Fibroblast of skin of left biceps (primary cell): ENCODE measurements around the gene KCMF1.

Experiments
- DNase-seq, 2 experiments: peaks; one replicate each; pipeline ENCODE4 v3.0.0-alpha.2; 2013; ENCODE audit warnings: low read depth in 2 of 2

Gene KCMF1

DNA sequence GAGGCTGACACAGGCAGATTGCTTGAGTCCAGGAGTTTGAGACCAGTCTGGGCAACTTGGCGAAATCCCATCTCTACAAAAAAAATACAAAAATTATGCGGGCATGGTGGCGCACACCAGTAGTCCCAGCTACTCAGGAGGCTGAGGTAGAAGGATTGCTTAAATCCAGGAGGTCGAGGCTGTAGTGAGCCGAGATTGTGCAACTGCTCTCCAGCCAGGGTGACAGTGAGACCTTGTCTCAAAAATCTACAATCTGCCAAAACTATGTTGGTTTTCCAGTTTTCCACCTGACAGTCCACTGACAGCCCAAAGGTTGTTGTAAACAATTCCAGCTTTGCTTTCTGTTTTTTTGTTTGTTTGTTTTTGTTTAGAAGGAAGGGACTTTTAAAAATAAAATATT lies 51.3 kb downstream of the KCMF1 start:
- no peak for DNase-seq

DNA sequence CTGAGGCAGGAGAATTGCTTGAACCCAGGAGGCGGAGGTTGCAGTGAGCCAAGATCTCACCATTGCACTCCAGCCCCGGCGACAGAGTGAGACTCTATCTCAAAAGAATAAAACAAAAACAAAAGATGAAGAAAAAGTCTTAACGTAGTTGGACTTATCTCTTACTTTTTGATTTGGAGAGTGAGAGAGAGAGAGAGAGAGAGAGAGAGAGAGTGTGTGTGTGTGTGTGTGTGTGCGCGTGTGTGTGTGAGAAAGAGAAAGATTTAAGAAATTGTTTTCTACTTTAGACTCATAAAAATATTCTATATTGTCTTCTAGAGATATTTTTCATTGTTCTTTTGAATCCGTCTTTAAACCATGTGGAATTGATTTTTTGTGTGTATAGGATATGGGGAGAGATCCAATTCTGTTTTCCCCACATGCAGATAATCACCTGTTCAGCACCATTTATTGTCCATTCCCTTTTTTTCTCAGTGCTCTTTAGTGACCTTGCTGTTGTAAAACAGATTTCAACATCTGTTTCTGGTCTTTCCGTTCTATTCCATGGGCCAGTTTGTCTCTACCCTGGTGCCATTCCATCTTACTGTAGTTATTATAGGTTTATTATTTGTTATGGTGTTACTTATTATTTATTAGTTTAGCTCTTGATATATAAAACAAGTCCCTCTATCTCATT lies 53.5 kb downstream of the KCMF1 start:
- DNase-seq = no peak

DNA sequence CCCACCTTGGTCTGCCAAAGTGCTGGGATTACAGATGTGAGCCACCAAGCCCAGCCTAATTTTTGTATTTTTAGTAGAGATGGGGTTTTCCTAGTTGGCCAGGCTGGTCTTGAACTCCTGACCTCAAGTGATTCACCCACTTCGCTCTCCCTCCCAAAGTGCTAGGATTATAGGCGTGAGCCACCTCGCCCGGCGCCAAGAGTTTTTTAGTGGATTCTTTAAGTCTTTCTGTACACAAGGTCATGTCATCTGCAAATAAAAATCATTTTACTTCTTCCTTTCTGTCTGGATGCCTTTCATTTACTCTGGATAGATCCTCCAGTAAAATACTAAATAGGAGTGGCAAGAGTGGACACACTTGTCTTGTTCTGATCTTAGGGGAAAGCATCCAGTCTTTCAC lies 61.7 kb downstream of the KCMF1 start:
- no peak for DNase-seq

DNA sequence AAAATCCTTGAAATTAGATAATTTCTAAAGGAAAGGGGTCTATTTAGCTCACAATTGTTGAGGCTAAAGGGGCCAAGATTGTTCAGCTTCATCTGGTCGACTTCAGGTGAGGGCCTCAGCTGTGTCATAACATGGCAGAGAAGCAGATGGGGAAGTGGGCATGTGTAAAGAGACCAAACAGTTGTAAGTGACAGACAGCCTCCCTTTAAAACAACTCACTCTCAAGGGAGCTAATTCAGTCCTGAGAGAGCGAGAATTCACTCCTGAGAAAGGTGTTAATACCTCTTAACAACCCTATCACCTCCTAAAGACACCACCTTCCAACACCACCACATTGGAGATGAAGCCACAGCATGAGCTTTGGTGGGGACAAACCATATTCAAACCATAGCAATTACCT lies 62.4 kb downstream of the KCMF1 start:
- DNase-seq = no peak

DNA sequence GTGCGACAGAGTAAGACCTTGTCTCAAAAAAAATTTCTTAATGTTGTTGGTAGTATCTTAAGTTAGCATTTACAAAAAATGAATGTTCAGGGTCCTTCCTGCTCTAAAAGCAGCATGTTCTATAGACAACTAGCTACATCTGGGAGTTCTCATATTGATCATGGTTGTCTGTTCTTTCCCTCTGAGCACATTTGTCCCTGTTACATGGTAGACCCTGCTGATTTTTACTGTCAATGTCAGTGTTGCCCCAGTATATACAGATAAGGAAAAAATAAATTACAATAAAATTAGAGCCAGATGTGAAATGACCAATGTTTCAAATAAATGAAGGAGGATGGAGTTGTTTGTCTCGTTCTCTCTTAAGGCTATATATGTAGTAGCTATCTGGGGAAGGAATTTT lies 63.2 kb downstream of the KCMF1 start:
- no peak for DNase-seq

DNA sequence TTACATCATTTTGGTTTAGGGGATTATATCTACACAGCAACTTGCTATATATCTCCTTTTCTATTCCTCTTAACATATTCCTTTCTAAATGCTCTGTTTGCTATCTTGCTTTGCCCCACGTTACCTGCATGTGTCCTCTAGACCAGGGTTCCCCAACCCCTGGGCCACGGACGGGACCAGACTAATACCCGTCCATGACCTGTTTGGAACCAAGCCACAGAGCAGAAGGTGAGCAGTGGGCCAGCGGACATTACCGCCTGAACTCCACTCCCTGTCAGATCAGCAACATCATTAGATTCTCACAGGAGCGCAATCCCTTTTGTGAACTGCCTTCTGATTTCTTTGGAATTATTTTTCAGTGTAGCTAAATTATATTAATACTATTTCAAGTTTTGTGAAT lies 66.7 kb downstream of the KCMF1 start:
- no peak for DNase-seq

DNA sequence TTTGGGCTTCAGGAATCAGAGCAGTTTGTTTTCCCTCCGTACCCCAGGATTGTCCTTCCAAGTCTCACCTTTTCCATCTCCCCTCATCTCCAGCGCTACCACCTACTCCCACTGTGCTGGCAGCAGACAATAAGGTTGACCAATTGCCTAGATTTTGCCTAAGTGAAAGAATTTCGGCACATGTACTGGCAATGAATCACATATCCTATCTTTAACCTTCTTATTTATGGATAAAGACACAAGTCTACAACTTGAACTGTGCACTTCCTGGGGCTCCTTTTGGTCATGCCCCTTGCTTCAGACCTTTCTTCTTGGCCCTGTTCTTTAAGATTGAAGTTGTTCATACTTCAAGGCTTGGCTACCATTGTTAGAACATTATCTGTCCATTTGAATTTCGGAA lies 71.4 kb downstream of the KCMF1 start:
- no peak for DNase-seq

DNA sequence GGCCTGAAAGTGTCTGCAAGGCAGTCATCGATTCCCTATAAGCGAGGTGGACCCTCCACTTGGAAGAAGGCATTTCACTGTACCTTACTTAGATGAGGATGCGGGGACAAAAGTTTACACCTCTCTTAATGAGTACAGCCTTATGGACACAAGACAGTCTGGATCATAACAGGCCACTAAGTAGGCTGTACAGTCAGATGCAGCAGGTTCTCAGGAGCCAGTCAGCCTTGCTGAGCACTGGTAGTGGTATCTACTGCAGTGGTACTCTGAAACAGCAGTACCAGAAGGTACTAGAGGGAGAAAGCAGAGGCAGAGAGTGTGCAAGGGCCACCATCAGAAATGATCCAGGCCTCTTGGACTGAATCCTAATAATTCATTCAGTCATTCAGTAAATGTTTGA lies 77.6 kb downstream of the KCMF1 start:
- DNase-seq = no peak

DNA sequence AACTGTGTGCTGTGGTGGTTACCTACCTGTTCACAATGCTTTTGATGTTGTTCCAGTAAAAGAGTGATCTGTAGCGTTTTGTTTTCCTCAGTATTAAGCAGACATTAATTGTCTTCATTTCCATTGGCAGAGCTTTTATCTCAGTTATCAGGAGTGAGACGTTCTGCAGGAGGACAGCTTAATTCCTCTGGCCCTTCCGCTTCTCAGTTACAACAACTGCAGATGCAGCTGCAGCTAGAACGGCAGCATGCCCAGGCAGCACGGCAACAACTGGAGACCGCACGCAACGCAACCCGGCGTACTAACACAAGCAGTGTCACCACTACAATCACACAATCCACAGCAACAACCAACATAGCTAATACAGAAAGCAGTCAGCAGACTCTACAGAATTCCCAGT lies 78.3 kb downstream of the KCMF1 start:
- DNase-seq = no peak

DNA sequence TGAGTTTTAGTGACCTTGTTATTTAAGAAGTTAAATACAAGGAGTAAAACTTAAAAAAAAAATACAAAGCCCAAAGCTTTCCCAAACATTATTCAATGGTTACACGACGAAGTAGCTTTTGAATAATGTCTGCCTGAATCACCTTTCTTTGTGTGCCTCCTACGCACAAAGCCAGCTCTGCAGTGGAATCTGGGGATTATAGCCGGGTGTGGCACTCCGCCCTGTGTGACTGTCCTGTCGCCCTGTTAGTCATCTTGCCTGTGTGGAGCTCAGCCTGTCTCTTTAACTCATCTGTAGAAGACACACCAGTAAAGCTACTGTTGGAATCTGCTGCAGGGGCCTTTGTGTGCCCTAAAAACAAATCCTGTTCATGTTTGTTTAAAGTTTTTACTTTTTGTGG lies 82.8 kb downstream of the KCMF1 start:
- no peak for DNase-seq

DNA sequence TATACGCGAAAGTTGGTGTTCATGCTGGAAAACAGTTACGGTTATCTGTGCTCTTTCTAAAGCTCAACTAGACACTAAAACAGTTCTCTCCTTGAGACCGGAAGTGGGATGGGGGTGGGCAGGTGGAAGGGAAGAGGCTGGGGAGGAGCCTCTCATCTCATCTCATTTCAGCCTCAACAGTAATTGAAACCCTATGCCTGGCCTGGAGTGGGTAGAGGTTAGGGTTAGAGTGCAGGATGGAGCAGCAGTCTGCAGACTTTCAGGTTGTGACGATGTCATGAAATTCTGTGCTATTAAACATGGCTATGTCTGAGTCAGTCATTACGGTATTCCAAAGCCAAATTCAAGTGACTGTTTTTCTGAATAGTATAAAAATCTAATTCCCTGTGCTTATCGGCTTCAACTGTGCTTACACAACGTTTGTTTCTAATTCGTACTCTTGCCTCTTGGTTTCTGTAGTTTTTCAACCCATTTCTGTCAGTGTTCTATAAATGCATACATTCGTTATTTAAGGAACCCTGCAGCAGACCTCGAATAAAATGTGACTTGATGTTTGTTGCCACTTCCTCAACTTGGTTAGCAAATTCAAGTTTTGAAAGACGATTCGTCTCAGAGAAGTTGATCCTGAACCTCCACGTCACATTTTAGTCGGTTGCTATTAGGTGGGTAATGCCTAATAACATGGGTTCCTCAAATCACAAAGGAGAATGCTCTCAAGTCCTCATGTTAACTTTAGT lies 86.4 kb downstream of the KCMF1 start:
- DNase-seq = no peak

DNA sequence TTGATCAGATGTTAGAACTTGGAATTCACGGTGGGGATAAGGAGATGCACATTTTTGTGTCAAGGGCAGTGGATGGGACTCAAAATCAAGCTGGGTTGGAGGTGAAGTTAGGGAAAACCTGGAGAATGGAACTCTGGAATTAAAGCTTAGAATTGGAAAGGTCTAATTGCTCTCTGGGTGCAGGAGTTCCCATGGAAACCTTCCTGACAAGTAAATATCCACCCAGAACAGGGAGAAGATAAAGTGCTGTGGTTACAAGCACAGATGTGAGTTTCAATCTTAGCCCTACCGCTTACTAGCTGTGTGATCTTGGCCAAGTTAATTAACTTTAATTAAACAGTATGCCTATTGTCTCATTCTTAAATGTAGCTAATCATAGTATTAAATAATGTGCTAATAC lies 90.9 kb downstream of the KCMF1 start:
- DNase-seq = no peak

DNA sequence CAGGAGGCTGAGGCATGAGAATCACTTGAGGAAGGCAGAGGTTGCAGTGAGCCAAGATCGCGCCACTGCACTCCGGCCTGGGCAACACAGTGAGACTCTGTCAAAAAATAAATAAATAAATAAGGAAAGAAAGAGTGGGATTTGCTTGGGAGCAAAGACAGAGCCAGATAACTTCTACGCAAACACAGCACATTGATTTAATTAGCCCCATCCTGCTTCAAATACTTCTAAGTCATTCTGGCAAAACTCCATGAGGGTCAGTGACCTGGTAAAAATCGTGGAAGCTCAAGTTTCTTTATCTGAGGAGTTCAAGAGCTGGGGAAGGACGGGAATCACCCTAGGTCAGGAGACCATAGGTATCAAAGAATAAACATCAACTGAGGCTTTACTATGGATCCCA lies 91.6 kb downstream of the KCMF1 start:
- no peak for DNase-seq

DNA sequence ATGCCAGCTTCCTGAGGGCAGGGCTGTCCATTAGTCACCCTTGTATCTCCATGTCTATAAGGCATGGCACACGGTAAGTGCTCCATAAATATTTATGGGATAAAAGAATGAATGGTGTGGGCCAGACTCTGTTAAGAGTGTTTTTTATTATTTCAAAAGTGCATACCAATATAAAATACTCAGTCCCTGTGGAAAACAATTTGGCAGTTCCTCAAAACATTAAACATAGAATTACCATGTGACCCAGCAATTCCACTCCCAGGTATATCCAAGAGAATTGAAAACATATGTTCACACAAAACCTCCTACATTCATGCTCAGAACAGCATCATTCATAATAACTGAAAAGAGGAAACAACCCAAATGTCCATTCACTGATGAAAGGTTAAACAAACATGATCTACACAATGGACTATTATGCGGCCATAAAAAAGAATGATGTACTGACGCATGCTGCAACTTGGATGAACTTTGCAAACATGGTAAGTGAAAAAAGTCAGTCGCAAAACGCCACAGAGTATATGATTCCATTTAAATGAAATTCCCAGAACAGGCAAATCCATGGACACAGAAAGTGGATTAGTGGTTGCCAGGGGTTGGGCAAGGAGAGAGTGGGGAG lies 93.1 kb downstream of the KCMF1 start:
- DNase-seq = peak; percentile 54 to 62

DNA sequence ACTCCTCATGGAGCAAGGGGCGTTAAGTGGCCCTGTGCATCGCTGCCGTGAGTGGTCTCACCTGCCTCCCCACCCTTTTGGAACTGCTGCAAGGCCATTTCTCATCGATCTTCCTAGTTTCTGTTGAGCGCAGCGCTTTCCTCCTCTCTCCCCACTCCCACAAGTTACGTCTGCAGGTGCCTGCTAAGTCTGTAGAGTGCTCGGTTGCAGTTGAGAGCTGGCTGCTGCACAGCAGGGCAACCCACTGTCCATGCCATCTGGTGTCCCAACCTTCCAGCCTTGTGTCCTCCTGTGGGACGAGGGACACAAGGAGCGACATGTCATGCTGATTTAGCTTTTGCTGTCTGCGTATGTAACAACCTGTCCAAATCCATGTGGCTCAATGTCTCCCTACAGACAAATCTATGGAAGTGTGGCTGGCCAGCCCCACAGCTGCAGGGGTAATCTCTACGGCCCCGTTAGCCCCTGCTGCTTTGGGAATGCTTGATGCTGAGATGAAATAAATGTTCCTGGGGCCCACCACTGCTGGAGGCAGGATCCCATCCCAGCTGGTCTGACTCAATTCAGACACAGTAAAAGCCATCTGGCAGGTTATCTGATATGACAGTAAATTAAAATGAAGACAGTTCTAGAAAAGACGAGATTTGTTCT lies 94.1 kb downstream of the KCMF1 start:
- no peak for DNase-seq

DNA sequence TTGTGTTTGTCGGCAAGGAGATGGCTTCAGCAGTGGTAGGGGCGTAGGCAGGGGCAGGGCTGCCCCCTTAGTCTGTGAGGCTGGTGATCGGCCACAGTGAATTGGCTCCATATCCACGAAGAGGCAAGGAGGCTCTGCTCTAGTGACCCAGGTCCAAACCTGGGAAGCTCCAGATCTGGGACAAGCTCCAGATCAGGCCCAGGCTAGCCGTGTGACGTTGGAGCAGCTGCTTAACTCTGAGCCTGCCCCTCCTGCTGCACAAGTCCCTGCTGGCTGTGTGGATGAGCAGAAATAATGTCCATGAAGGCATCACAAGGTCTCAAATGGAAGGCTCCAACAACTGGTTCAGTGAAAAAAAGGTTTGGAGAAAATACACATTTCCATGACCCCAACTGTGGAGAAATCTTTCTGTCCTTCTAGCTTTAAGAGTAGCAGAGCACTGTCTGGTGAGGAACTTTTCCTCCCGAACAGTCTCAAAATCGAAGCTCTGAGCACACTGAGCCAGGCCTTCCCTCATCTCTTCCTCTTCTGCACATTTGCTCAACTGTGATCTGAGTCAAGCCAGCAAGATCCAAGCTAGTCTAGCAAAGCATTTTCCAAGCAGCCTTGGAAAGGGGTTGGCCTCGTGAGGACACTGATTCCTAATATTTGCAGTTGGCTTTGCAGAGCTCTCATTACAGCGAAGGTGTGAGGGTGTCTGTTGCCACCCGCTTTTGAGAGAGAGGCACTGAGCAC lies 95.2 kb downstream of the KCMF1 start:
- no peak for DNase-seq

DNA sequence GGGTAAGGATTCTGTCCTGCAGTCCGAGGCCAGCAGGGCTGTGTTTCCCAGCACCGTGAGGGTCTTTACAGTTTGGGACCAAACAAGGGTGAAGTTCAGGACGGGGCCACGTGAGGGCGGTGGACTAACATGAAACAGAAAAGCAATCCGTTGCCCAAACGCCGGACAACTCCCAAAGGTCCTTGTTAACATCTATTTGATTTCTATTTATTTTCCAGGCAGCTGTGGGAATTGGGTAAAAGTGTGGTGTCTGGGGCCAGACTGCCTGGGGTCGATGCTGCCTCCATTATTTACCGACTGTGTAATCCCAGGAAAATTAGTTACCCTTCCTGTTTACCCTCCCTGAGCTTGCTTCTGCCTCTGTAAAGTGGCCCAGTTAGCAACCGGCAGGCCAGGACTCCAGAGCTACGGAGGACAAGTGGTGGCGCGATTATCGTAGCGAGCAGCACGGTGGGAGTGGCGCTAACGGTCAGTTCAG lies 96.0 kb downstream of the KCMF1 start:
- DNase-seq = peak; percentile 37 to 39

DNA sequence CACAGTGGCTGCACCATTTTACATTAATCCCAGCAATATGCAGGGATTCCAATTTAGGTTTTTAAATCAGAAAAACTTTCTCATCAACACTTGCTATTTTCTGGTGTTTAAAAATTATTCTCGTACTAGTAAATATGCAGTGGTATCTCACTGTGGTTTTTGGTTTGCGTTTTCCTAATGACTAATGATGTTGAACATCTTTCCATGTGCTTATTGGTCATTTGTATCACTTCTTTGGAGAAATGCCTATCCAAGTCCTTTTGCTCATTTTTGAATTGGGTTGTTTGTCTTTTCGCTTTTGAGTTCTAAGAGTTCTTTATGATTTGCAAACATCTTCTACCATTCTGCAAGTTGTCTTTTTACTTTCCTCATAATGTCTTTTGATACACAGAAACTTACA lies 100.1 kb downstream of the KCMF1 start:
- no peak for DNase-seq

DNA sequence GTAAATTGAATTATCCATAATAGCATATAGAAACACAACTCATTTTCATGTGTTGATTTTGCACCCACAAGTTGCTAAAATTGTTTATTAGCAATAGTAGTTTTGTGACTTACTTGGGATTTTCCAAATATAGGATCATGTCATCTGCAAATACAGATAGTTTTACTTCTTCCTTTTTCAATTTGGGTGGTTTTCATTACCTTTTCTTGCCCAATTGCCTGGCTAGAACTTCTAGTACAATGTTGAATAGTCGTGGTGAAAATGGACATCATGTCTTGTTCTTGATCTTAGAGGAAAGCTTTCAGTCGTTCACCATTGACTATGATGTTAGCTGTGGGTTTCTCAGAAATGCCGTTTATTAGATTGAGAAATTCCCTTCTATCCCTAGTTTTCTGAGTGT lies 102.1 kb downstream of the KCMF1 start:
- no peak for DNase-seq

DNA sequence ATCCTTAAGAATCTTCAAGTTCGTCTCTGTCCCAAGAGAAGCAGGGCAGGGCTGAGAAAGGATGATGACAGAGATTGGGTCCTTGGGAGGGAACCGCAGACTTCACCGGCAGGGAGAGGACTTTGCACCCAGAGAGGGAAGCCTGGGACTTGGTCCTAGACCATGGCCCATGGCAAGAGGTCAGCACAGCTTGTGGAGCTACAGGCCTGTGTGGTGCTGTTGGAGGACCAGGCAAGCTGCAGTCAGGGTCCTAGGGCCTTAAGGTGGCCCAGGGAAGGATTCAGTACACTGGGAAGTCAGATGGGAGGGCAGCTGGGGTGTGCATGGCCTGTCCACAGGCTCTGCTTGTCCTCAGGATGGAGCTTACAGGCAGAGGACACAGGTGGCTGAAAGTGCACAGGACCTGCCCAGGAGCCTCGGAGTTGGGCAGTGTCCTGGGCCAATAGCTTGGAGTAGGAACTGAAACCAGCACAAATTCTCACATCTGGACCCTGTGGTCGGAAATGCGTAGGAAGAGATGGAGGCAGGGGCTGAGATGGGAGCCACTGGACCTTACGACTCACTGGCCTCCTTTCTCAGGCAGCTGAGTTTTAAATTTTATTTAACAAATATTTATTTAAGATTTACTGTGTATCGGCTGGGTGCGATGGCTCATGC lies 105.8 kb downstream of the KCMF1 start:
- DNase-seq = no peak

DNA sequence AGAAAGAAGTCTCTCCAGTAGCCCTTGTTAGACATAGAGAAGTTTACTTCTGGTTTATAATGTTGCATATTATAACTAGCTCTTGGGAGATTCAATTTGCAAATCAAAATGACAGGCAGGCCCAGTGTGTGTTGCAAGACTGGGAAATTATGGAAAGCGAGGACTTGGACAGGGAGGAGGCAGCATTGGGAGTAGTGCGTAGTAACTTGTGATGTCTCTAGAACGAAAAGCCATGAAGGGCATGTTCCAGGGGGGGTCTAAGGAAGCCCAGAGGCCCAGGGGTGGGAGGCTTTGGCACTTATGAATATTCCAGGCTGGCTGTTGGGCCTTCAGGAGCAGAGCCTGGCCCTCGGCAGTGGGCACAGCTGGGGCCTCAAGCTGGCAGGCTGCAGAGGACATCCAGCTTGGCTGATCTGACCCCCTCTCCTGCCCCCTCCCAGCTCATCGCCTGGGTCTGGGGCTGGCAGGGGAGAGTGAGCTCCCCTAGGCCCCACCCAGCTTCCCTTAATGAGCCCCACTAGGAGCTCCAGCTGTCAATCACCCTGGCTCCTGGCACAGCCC lies 107.0 kb downstream of the KCMF1 start:
- no peak for DNase-seq
